ENCODE results near the gene PPP1R27. TPM values are rescaled to one million over a fixed set of nuclear protein-coding genes. Genes with fewer than 3 reads are reported as not detected.

The PPP1R27 gene
- polyA plus RNA-seq, 3 donors: 0.15 to 0.58 TPM; not detected in 1

GRCh38 chr17:81863833-81864768 lies 29.3 kb upstream of the PPP1R27 start:
- WGBS, 3 donors: 57 to 77% (median 76%) methylated on average over 9 of the region's 9 CpGs
- no peak overlapping the region for H3K27ac ChIP-seq (ENCODE audit: low read depth, low read length)

GRCh38 chr17:81863123-81863675 lies 28.3 kb upstream of the PPP1R27 start:
- WGBS, 3 donors: 48 to 56% (median 50%) methylated on average over 6 of the region's 6 CpGs
- no peak overlapping the region for H3K27ac ChIP-seq (ENCODE audit: low read depth, low read length)

GRCh38 chr17:81860756-81861568 lies 26.1 kb upstream of the PPP1R27 start:
- WGBS, 3 donors: 0% methylated on average over 69 to 74 of the region's 74 CpGs
- peak overlapping the region; percentile 4 for H3K27ac ChIP-seq (ENCODE audit: low read depth, low read length)

- peak within 1 kb of the TSS; percentile 29 for H3K27ac ChIP-seq (ENCODE audit: low read depth, low read length)
- 0 to 1% (median 0%) methylated on average over 50 to 95 of the region's 95 CpGs for WGBS, 3 donors
These were observed 25.3 kb upstream of the PPP1R27 start, which contains the start of gene P4HB for GRCh38 chr17:81859906-81860755. P4HB (minus strand) TSS chr17:81860535; CDS start chr17:81860471, 64 bp downstream.

- H3K27ac ChIP-seq (ENCODE audit: low read depth, low read length): no peak overlapping the region
- 29 to 52% (median 51%) methylated on average over 22 to 23 of the region's 23 CpGs for WGBS, 3 donors
These were observed 24.4 kb upstream of the PPP1R27 start for GRCh38 chr17:81858967-81859905.

GRCh38 chr17:81858170-81858966 lies 23.5 kb upstream of the PPP1R27 start:
- WGBS, 3 donors: 40 to 70% (median 70%) methylated on average over 30 of the region's 30 CpGs
- H3K27ac ChIP-seq (ENCODE audit: low read depth, low read length): no peak overlapping the region

- H3K27ac ChIP-seq (ENCODE audit: low read depth, low read length): no peak overlapping the region
- 38 to 74% (median 71%) methylated on average over 29 of the region's 29 CpGs for WGBS, 3 donors
These were observed 20.3 kb upstream of the PPP1R27 start for GRCh38 chr17:81854974-81855774.

GRCh38 chr17:81852237-81852636 lies 17.4 kb upstream of the PPP1R27 start:
- no peak overlapping the region for H3K27ac ChIP-seq (ENCODE audit: low read depth, low read length)
- 84 to 88% (median 87%) methylated on average over 12 of the region's 12 CpGs for WGBS, 3 donors

GRCh38 chr17:81851423-81851822 lies 16.6 kb upstream of the PPP1R27 start:
- WGBS, 3 donors: 88 to 93% (median 90%) methylated on average over 16 of the region's 16 CpGs
- H3K27ac ChIP-seq (ENCODE audit: low read depth, low read length): no peak overlapping the region

- WGBS, 3 donors: 87 to 93% (median 92%) methylated on average over 12 of the region's 12 CpGs
- H3K27ac ChIP-seq (ENCODE audit: low read depth, low read length): no peak overlapping the region
These were observed 14.6 kb upstream of the PPP1R27 start for GRCh38 chr17:81849457-81849856.

- no peak overlapping the region for H3K27ac ChIP-seq (ENCODE audit: low read depth, low read length)
- 59 to 85% (median 84%) methylated on average over 24 of the region's 24 CpGs for WGBS, 3 donors
These were observed 12.2 kb upstream of the PPP1R27 start for GRCh38 chr17:81846743-81847689.

GRCh38 chr17:81845881-81846742 lies 11.3 kb upstream of the PPP1R27 start:
- 83 to 93% (median 92%) methylated on average over 36 to 38 of the region's 38 CpGs for WGBS, 3 donors
- H3K27ac ChIP-seq (ENCODE audit: low read depth, low read length): no peak overlapping the region

GRCh38 chr17:81845361-81845760 lies 10.5 kb upstream of the PPP1R27 start:
- WGBS, 3 donors: 89 to 91% (median 90%) methylated on average over 13 of the region's 13 CpGs
- H3K27ac ChIP-seq (ENCODE audit: low read depth, low read length): no peak overlapping the region

GRCh38 chr17:81844887-81845286 lies 10.0 kb upstream of the PPP1R27 start:
- 66 to 86% (median 85%) methylated on average over 13 of the region's 13 CpGs for WGBS, 3 donors
- H3K27ac ChIP-seq (ENCODE audit: low read depth, low read length): no peak overlapping the region

Measured in adipose tissue (tissue), 3 donors.